Caco-2 (cell line): ENCODE data around the gene HK2. TPM values are rescaled to one million over a fixed set of nuclear protein-coding genes. Genes with fewer than 3 reads are reported as not detected.

Experiments
- BruUV-seq: library from RNA; stranded (reverse); fragments of 400-500 nt; replicated peaks from 2 replicates; lab custom pipeline; 2021; lab: Mats Ljungman, UMichigan
- CTCF ChIA-PET: fragments of 300-600 bp; sonication (Branson Sonifier 250); formaldehyde crosslinking; loops from one replicate; lab custom pipeline; 2022; ENCODE audit warnings: antibody characterized with exemption; lab: Charles Lee
- POLR2A ChIA-PET: fragments of 300-600 bp; sonication (Branson Sonifier 250); formaldehyde crosslinking; loops from one replicate; lab custom pipeline; 2022; ENCODE audit warnings: antibody characterized with exemption; lab: Charles Lee
- DNase-seq, 2 experiments: peaks; one replicate each; pipeline versions ENCODE4 v3.0.0 to v3.0.0-alpha.2; 2020 to 2022
- H3K27me3 ChIP-seq: replicated peaks from 2 replicates; pipeline ENCODE4 v1.6.0; 2011; ENCODE audit warnings: low read length; ENCODE audit not compliant: control insufficient read depth, insufficient read depth
- H3K36me3 ChIP-seq: 2 replicates; pipeline ENCODE4 v1.5.1; 2011; ENCODE audit warnings: low read length; ENCODE audit not compliant: control insufficient read depth, insufficient read depth
- H3K4me1 ChIP-seq: fragments of 250-450 bp; sonication (Bioruptor Pico); 2 replicates; pipeline ENCODE4 v1.5.1; 2020; ENCODE audit warnings: mild to moderate bottlenecking
- H3K4me3 ChIP-seq: 2 replicates; pipeline ENCODE4 v1.5.1; 2011; ENCODE audit warnings: low read depth, mild to moderate bottlenecking, control low read depth, low read length
- H3K9me3 ChIP-seq: fragments of 250-450 bp; sonication (Bioruptor Pico); 2 replicates; pipeline ENCODE4 v1.5.1; 2020; ENCODE audit warnings: mild to moderate bottlenecking, moderate library complexity
- H3K27ac Mint-ChIP-seq: one replicate; pipeline ENCODE4 v1.8.0; 2022; ENCODE audit warnings: mixed read lengths; ENCODE audit not compliant: unreplicated experiment
- H3K27me3 Mint-ChIP-seq: one replicate; pipeline ENCODE4 v1.8.0; 2022; ENCODE audit warnings: mixed read lengths; ENCODE audit not compliant: insufficient read depth, unreplicated experiment
- H3K36me3 Mint-ChIP-seq: one replicate; pipeline ENCODE4 v1.8.0; 2022; ENCODE audit warnings: mild to moderate bottlenecking, mixed read lengths; ENCODE audit not compliant: insufficient read depth, unreplicated experiment
- H3K4me1 Mint-ChIP-seq: one replicate; pipeline ENCODE4 v1.8.0; 2022; ENCODE audit warnings: low read depth, mixed read lengths; ENCODE audit not compliant: unreplicated experiment
- H3K4me3 Mint-ChIP-seq: one replicate; pipeline ENCODE4 v1.8.0; 2022; ENCODE audit warnings: mild to moderate bottlenecking, moderate library complexity, mixed read lengths; ENCODE audit not compliant: unreplicated experiment
- H3K9me3 Mint-ChIP-seq: one replicate; pipeline ENCODE4 v1.8.0; 2022; ENCODE audit warnings: mixed read lengths; ENCODE audit not compliant: unreplicated experiment
- CTCF ChIP-seq, 2 experiments: fragments of 200-600 bp in 1 of 2; IDR thresholded peaks; 1 replicate in 1 of 2; 2 replicates in 1 of 2; pipeline versions ENCODE4 v1.5.1 to v1.8.0; 2011 to 2022; ENCODE audit warnings: antibody characterized with exemption in 1 of 2, control low read depth in 1 of 2, inconsistent platforms in 1 of 2, low read depth in 1 of 2, low read length in 1 of 2, mild to moderate bottlenecking in 1 of 2, moderate library complexity in 1 of 2; ENCODE audit not compliant: insufficient read depth in 1 of 2, severe bottlenecking in 1 of 2, unreplicated experiment in 1 of 2
- intact Hi-C: fragments of 100-400 bp; cut with micrococcal nuclease; formaldehyde crosslinking; loops from one replicate; pipeline ENCODE4 v1.10.0; 2022; ENCODE audit not compliant: unreplicated experiment
- total RNA-seq: library from RNA; stranded (reverse); gene quantifications from 2 replicates; pipeline ENCODE4 v1.2.3, GENCODE V29; 2022

Gene HK2
- total RNA-seq, 1 experiment from 2014 or later: 19.9 TPM

- no TSS peak for BruUV-seq
- Mint-ChIP-seq H3K9me3 (no peaks in the 10 kb centered on the region), H3K27ac (no peak overlapping the region), H3K4me3 (no peak overlapping the region), H3K36me3 (peaks cover 7% of the 10 kb centered on the region), H3K4me1 (no peaks in the 10 kb centered on the region), H3K27me3 (no peaks in the 10 kb centered on the region)
- DNase-seq: no peak
- Histone ChIP-seq H3K4me1 (no peaks in the 10 kb centered on the region), H3K36me3 (no peaks in the 10 kb centered on the region; the same call in none of the 2 replicates), H3K27me3 (no peaks in the 10 kb centered on the region), H3K9me3 (no peaks in the 10 kb centered on the region), H3K4me3 (no peak overlapping the region)
- intact Hi-C loops: no loop called here
- no peak for TF ChIP-seq CTCF (IDR thresholded peaks at IDR 0.05; ENCODE audit: insufficient read depth in 1 of 2, low read depth in 1 of 2, low read length in 1 of 2, severe bottlenecking in 1 of 2, unreplicated experiment in 1 of 2)
- POLR2A ChIA-PET: no interaction called here
- CTCF ChIA-PET: interaction anchor here (3.2 to 4.1 kb wide), 2 partner anchors 163 to 187 kb away, joined by 22 to 30 read pairs; no protein-coding TSS in a partner anchor
Observed at GRCh38 chr2:74877376-74877775, 43.4 kb downstream of the HK2 start.

- H3K27me3 ChIP-seq: no peaks in the 10 kb centered on the region
- no peak overlapping the region for H3K4me3 ChIP-seq
- no peak overlapping the region for H3K27ac Mint-ChIP-seq
- H3K4me1 Mint-ChIP-seq: no peaks in the 10 kb centered on the region
- no peak for TF ChIP-seq CTCF (IDR thresholded peaks at IDR 0.05; ENCODE audit: insufficient read depth in 1 of 2, low read depth in 1 of 2, low read length in 1 of 2, severe bottlenecking in 1 of 2, unreplicated experiment in 1 of 2)
- ChIA-PET POLR2A (no interaction called here), CTCF (interaction anchor here (3.2 to 4.1 kb wide), 2 partner anchors 163 to 187 kb away, joined by 22 to 30 read pairs; no protein-coding TSS in a partner anchor)
- no peak overlapping the region for H3K4me3 Mint-ChIP-seq
- H3K36me3 ChIP-seq: no peaks in the 10 kb centered on the region; the same call in none of the 2 replicates
- DNase-seq: no peak
- no peaks in the 10 kb centered on the region for H3K9me3 ChIP-seq
- intact Hi-C loops: no loop called here
- no peaks in the 10 kb centered on the region for H3K9me3 Mint-ChIP-seq
- no TSS peak for BruUV-seq
- H3K4me1 ChIP-seq: no peaks in the 10 kb centered on the region
- no peaks in the 10 kb centered on the region for H3K27me3 Mint-ChIP-seq
- H3K36me3 Mint-ChIP-seq: peaks cover 7% of the 10 kb centered on the region
Observed at GRCh38 chr2:74877781-74878433, 44.0 kb downstream of the HK2 start.

- ChIA-PET POLR2A (no interaction called here), CTCF (interaction anchor here (0.6 to 1.0 kb wide), 3 partner anchors 8 to 188 kb away, joined by 3 to 4 read pairs (median 3); no protein-coding TSS in a partner anchor)
- H3K4me3 ChIP-seq: no peak overlapping the region
- no peak for DNase-seq
- BruUV-seq: no TSS peak
- TF ChIP-seq CTCF (IDR thresholded peaks at IDR 0.05; ENCODE audit: insufficient read depth in 1 of 2, low read depth in 1 of 2, low read length in 1 of 2, severe bottlenecking in 1 of 2, unreplicated experiment in 1 of 2): no peak
- no peaks in the 10 kb centered on the region for H3K4me1 Mint-ChIP-seq
- H3K36me3 ChIP-seq: no peaks in the 10 kb centered on the region; the same call in none of the 2 replicates
- H3K4me1 ChIP-seq: no peaks in the 10 kb centered on the region
- no peaks in the 10 kb centered on the region for H3K9me3 Mint-ChIP-seq
- no peak overlapping the region for H3K4me3 Mint-ChIP-seq
- H3K27me3 Mint-ChIP-seq: no peaks in the 10 kb centered on the region
- intact Hi-C loops: no loop called here
- H3K27ac Mint-ChIP-seq: no peak overlapping the region
- H3K36me3 Mint-ChIP-seq: peaks cover 7% of the 10 kb centered on the region
- no peaks in the 10 kb centered on the region for H3K27me3 ChIP-seq
- H3K9me3 ChIP-seq: no peaks in the 10 kb centered on the region
Observed at GRCh38 chr2:74878551-74878950, 44.6 kb downstream of the HK2 start.
